GM18502 (cell line): ENCODE measurements around the gene TMEM240.
"Not testable (repeated sequence)": the region's sequence is repeated elsewhere in the genome, so short reads cannot be mapped to it uniquely, and the experiment has no call there.

Experiments used
- ATAC-seq: cut with Tn5 transposase; IDR thresholded peaks from one replicate; pipeline ENCODE4 v1.9.1; 2021; ENCODE audit warnings: mild to moderate bottlenecking; ENCODE audit not compliant: unreplicated experiment, poor library complexity

Gene TMEM240

DNA sequence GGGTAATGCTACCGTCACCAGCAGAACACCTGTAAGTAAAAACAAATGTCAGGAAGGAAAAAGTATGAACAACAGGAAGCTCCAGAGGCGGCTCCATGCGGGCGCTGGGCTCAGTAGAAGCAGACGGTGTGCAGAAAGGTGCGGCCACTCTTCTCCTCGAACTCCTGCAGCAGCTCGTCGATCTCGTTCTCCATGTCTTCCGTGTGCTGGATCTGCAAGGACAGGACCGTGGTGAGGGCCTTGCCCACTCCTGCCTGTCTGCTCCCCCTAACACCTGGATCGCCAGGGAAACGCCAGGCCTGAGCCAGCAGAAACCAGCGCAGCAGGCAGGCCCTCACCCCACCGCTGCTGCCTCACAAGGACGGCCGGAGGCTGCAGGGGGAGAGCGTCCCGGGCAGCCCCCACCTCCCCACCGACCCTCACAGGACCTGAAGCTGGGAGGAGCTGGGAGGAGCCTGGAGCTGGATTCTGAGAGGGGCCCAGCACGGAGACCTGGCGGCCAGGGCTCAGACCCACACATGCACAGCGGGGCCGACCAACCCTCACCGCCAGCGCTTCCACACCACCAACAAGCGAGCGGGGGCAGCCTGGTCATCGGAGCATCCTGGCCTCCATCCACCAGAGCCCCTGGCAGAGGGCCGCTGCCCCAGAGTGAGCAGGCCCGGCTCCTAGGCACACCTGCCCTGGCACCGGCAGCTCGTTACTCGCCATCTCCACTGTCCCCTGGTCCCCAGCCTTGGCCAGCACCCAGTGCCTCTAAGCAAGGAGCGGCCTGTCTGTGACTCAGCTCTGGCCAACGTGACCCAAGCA is 1.7 kb upstream of the TMEM240 start:
- no peak for ATAC-seq

GRCh38 chr1:1540818-1541628 is 599 bp upstream of the TMEM240 start:
- ATAC-seq: no peak

DNA sequence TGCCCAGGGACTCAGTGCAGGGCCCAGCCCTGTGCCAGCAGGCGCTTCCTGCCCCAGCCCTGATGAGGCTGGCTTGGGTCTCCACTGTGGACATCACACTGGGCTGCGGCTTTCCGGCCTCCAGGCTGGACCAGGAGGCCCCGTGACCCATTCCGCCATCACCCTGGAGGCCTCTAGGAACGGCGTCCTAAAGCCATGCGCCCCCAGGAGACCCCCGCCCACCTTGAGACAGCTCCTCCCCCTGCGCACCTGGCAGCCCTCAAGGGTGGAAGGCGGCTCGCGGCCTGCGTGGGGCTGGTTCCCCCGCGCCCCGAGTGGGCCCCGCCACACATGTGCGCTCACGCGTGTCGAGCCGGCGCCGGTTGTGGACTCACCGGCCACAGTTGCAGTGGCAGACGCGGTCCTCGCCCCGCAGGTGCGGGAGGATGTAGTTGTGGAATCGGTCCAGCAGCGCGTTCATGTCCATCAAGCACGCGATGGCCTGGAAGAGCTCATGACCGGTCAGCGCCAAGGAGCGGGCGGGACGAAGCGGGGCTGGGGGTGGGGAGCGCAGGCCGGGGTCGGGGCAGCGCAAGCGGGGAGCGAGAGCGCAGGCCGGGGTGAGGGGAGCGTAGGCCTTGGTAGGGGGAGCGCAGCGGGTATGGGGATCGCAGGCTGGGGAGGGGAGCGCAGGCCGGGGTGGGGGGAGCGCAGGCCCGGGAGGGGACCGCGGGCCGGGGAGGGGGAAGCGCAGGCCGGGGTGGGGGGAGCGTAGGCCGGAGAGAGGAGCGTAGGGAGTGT is 924 bp downstream of the TMEM240 start:
- ATAC-seq: no peak

GRCh38 chr1:1538989-1539309 is 1.5 kb downstream of the TMEM240 start:
- ATAC-seq: no peak

GRCh38 chr1:1538334-1538733 is 2.1 kb downstream of the TMEM240 start:
- no peak for ATAC-seq

DNA sequence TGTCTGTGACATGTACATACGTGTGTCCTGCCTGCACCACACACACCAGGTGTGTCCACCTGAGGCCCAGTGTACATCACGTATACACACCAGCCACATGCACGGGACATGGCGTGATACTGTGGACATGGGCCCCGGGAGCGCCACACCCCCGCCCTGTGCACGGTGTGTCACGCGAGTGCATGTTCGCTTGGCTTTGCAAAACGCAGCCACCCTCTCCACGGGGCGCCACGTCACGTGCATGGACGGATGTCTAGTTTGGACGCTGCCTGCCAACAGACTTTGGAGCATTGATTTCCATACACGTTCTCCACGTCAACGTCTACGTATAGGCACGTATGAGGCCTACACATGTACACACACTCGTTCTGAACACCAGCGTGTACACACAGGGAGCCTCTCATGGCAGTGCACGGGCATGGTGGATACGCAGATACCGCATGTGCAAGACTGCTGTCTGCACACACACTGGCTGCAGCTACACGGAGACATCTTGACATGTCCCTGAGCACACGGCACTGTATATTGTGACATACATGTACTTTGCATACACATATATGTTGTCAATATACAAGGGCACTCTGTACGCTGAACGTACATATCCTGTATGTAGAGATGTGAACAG is 2.7 kb downstream of the TMEM240 start:
- no peak for ATAC-seq

GRCh38 chr1:1536938-1537546 is 3.4 kb downstream of the TMEM240 start:
- ATAC-seq: no peak

GRCh38 chr1:1536019-1536937 is 4.1 kb downstream of the TMEM240 start:
- no peak for ATAC-seq

GRCh38 chr1:1535201-1536018 is 5.0 kb downstream of the TMEM240 start:
- ATAC-seq: no peak

GRCh38 chr1:1534401-1535154 is 5.8 kb downstream of the TMEM240 start:
- no peak for ATAC-seq

GRCh38 chr1:1533894-1534291 is 6.5 kb downstream of the TMEM240 start:
- ATAC-seq: not testable (repeated sequence)

- not testable (repeated sequence) for ATAC-seq
Observed at GRCh38 chr1:1533176-1533893, 7.1 kb downstream of the TMEM240 start.

- no peak for ATAC-seq
Observed at GRCh38 chr1:1531947-1532346, 8.5 kb downstream of the TMEM240 start.

GRCh38 chr1:1529936-1530335 is 10.5 kb downstream of the TMEM240 start:
- ATAC-seq: no peak

- ATAC-seq: no peak
Observed at GRCh38 chr1:1529321-1529720, 11.1 kb downstream of the TMEM240 start.

- ATAC-seq: no peak
Observed at GRCh38 chr1:1528301-1529267, 11.8 kb downstream of the TMEM240 start.
